ENCODE measurements around the gene SSMEM1. TPM values are rescaled to one million over a fixed set of nuclear protein-coding genes. Genes with fewer than 3 reads are reported as not detected.

SSMEM1 gene
- total and polyA plus RNA-seq, 4 donors, result not detected

- TF ChIP-seq, protein P1, sequence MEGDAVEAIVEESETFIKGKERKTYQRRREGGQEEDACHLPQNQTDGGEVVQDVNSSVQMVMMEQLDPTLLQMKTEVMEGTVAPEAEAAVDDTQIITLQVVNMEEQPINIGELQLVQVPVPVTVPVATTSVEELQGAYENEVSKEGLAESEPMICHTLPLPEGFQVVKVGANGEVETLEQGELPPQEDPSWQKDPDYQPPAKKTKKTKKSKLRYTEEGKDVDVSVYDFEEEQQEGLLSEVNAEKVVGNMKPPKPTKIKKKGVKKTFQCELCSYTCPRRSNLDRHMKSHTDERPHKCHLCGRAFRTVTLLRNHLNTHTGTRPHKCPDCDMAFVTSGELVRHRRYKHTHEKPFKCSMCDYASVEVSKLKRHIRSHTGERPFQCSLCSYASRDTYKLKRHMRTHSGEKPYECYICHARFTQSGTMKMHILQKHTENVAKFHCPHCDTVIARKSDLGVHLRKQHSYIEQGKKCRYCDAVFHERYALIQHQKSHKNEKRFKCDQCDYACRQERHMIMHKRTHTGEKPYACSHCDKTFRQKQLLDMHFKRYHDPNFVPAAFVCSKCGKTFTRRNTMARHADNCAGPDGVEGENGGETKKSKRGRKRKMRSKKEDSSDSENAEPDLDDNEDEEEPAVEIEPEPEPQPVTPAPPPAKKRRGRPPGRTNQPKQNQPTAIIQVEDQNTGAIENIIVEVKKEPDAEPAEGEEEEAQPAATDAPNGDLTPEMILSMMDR (IDR thresholded peaks at IDR 0.05; ENCODE audit: control extremely low read depth, extremely low read depth), result no peak
These were observed 45.5 kb upstream of the SSMEM1 start for GRCh38 chr7:130162196-130162595.

GRCh38 chr7:130174237-130174959, 33.3 kb upstream of the SSMEM1 start:
- TF ChIP-seq, protein P1 (IDR thresholded peaks at IDR 0.05; ENCODE audit: control extremely low read depth, extremely low read depth), result no peak
- Histone ChIP-seq H3K9ac (ENCODE audit: insufficient read depth in 1 of 2, low read length in 2 of 2) (no peak overlapping the region), H3K4me3 (no peak overlapping the region), H3K27me3 (ENCODE audit: control insufficient read depth in 3 of 3, insufficient read depth in 3 of 3, low read length in 2 of 3) (no peaks in the 10 kb centered on the region), H3K36me3 (ENCODE audit: control insufficient read depth in 4 of 4, insufficient read depth in 4 of 4, low read length in 4 of 4) (peaks cover 3 to 24% (median 11%) of the 10 kb centered on the region in 4 donors), H3K9me3 (ENCODE audit: control insufficient read depth in 4 of 4, insufficient read depth in 3 of 4, low read length in 3 of 4) (no peaks in the 10 kb centered on the region), H3K27ac (ENCODE audit: low read depth in 1 of 2, low read length in 1 of 2) (no peak overlapping the region), H3K4me1 (ENCODE audit: control insufficient read depth in 5 of 5, insufficient read depth in 5 of 5, low read length in 5 of 5) (no peaks in the 10 kb centered on the region)
- ATAC-seq (ENCODE audit: insufficient read depth, low FRiP score) (no peak), DNase-seq (no peak)
- WGBS, 2 donors, result 93 to 94% methylated on average over 4 of the region's 4 CpGs

More at GRCh38 chr7:130162196-130162595, 45.5 kb upstream of the SSMEM1 start:
- Histone ChIP-seq H3K27me3 (ENCODE audit: control insufficient read depth in 3 of 3, insufficient read depth in 3 of 3, low read length in 2 of 3) (no peaks in the 10 kb centered on the region), H3K9me3 (ENCODE audit: control insufficient read depth in 4 of 4, insufficient read depth in 3 of 4, low read length in 3 of 4) (peaks cover 0 to 2% (median 0%) of the 10 kb centered on the region in 4 donors), H3K36me3 (ENCODE audit: control insufficient read depth in 4 of 4, insufficient read depth in 4 of 4, low read length in 4 of 4) (peaks cover 14 to 30% (median 16%) of the 10 kb centered on the region in 4 donors), H3K4me1 (ENCODE audit: control insufficient read depth in 5 of 5, insufficient read depth in 5 of 5, low read length in 5 of 5) (no peaks in the 10 kb centered on the region), H3K27ac (ENCODE audit: low read depth in 1 of 2, low read length in 1 of 2) (no peak overlapping the region), H3K4me3 (no peak overlapping the region), H3K9ac (ENCODE audit: insufficient read depth in 1 of 2, low read length in 2 of 2) (no peak overlapping the region)
- no peak for DNase-seq
- WGBS, 2 donors, result 95 to 98% methylated on average over 5 of the region's 5 CpGs
- no peak for ATAC-seq (ENCODE audit: insufficient read depth, low FRiP score)

DNA sequence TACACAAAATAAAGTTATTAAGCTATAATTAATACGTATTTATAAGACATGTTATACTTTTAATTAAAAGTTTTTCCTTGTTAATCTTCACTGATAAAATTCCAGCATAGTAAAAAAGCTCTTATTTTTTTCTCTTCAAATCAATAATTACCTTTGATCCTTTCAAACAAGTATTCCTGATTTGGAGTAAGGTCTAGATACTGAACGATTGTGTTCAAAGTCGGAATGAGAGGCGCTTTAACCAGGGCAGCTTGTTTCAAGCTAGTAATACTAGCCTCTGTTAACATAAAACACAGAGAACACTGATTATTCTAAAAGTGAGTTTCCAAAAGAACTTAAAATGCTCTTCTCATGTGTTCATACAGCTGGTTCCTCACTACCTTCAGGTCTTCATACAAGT, 29.4 kb upstream of the SSMEM1 start:
- no peaks in the 10 kb centered on the region for H3K9me3 ChIP-seq (ENCODE audit: control insufficient read depth in 4 of 4, insufficient read depth in 3 of 4, low read length in 3 of 4)
- no peaks in the 10 kb centered on the region for H3K4me1 ChIP-seq (ENCODE audit: control insufficient read depth in 5 of 5, insufficient read depth in 5 of 5, low read length in 5 of 5)
- no peak overlapping the region for H3K4me3 ChIP-seq
- H3K36me3 ChIP-seq (ENCODE audit: control insufficient read depth in 4 of 4, insufficient read depth in 4 of 4, low read length in 4 of 4), result peaks cover 0 to 19% (median 11%) of the 10 kb centered on the region in 4 donors
- ATAC-seq (ENCODE audit: insufficient read depth, low FRiP score) (no peak), DNase-seq (no peak)
- no peak overlapping the region for H3K27ac ChIP-seq (ENCODE audit: low read depth in 1 of 2, low read length in 1 of 2)
- TF ChIP-seq, protein P1 (IDR thresholded peaks at IDR 0.05; ENCODE audit: control extremely low read depth, extremely low read depth), result no peak
- H3K27me3 ChIP-seq (ENCODE audit: control insufficient read depth in 3 of 3, insufficient read depth in 3 of 3, low read length in 2 of 3), result no peaks in the 10 kb centered on the region
- H3K9ac ChIP-seq (ENCODE audit: insufficient read depth in 1 of 2, low read length in 2 of 2), result no peak overlapping the region
- WGBS, 2 donors, result 88 to 97% methylated on average over 4 of the region's 4 CpGs

All from lung (tissue), 12 donors.